H1 (cell line): ENCODE results near the gene MFAP5. TPM values are rescaled to one million over a fixed set of nuclear protein-coding genes. Genes with fewer than 3 reads are reported as not detected.

Experiments
- CTCF ChIA-PET: fragments of 300-600 bp; sonication (Branson Sonifier 250); formaldehyde crosslinking; loops from one replicate; lab custom pipeline; 2021; ENCODE audit not compliant: partially characterized antibody; lab: Charles Lee
- POLR2A ChIA-PET: fragments of 300-600 bp; sonication (Branson Sonifier 250); formaldehyde crosslinking; loops from one replicate; lab custom pipeline; 2021; ENCODE audit warnings: inconsistent platforms; ENCODE audit not compliant: partially characterized antibody; lab: Charles Lee
- DNase-seq, 2 experiments: peaks; one replicate each; pipeline versions ENCODE4 v3.0.0 to v3.0.0-alpha.2; 2010 to 2022; ENCODE audit warnings: low spot score in 2 of 2, low read depth in 1 of 2, mixed read lengths in 1 of 2
- FAIRE-seq: peaks from 2 replicates; lab custom pipeline; 2011; peaks lifted over from hg19 to GRCh38; lab: Jason Lieb, UNC
- H2AFZ ChIP-seq: 2 replicates; pipeline ENCODE4 v1.8.1; 2012; ENCODE audit warnings: low read length, inconsistent platforms
- H2AK5ac ChIP-seq: 2 replicates; pipeline ENCODE4 v1.6.1; 2013; ENCODE audit warnings: low read depth, low read length
- H2BK120ac ChIP-seq: replicated peaks from 2 replicates; pipeline ENCODE3; 2013; ENCODE audit warnings: low read depth, low read length, inconsistent platforms
- H2BK12ac ChIP-seq: 2 replicates; pipeline ENCODE4 v1.6.1; 2013; ENCODE audit warnings: low read depth, low read length
- H2BK15ac ChIP-seq: 2 replicates; pipeline ENCODE4 v1.6.1; 2013; ENCODE audit warnings: low read length
- H2BK20ac ChIP-seq: 2 replicates; pipeline ENCODE4 v1.6.1; 2013; ENCODE audit warnings: low read length
- H2BK5ac ChIP-seq: 2 replicates; pipeline ENCODE4 v1.6.1; 2013; ENCODE audit warnings: low read depth, low read length
- H3K14ac ChIP-seq: 2 replicates; pipeline ENCODE4 v1.6.1; 2013; ENCODE audit warnings: inconsistent platforms; ENCODE audit not compliant: insufficient read length
- H3K18ac ChIP-seq: 2 replicates; pipeline ENCODE4 v1.6.1; 2013; ENCODE audit warnings: low read length; ENCODE audit errors: extremely low read depth
- H3K23ac ChIP-seq: 2 replicates; pipeline ENCODE4 v1.6.1; 2013; ENCODE audit warnings: inconsistent platforms; ENCODE audit not compliant: insufficient read length
- H3K23me2 ChIP-seq: 2 replicates; pipeline ENCODE4 v1.6.1; 2013; ENCODE audit warnings: low read depth, low read length
- H3K27ac ChIP-seq: 2 replicates; pipeline ENCODE4 v1.6.1; 2011; ENCODE audit warnings: low read depth, low read length, inconsistent platforms
- H3K27me3 ChIP-seq, 4 experiments: replicated peaks in 1 of 4; 1 replicate in 1 of 4; 2 replicates in 3 of 4; pipeline versions ENCODE4 v1.6.1 to v1.8.1; 2011 to 2013; ENCODE audit warnings: low read length in 3 of 4, mild to moderate bottlenecking in 3 of 4, inconsistent platforms in 2 of 4, mixed read lengths in 2 of 4, moderate library complexity in 1 of 4; ENCODE audit not compliant: control insufficient read depth in 3 of 4, insufficient read depth in 3 of 4; ENCODE audit errors: extremely low read depth in 1 of 4
- H3K36me3 ChIP-seq, 4 experiments: 2 replicates each; pipeline versions ENCODE4 v1.6.1 to v1.8.1; 2011 to 2013; ENCODE audit warnings: mild to moderate bottlenecking in 4 of 4, low read length in 3 of 4, moderate library complexity in 2 of 4, control low read depth in 1 of 4, inconsistent platforms in 1 of 4; ENCODE audit not compliant: insufficient read depth in 4 of 4, control insufficient read depth in 2 of 4
- H3K4ac ChIP-seq: replicated peaks from 2 replicates; pipeline ENCODE3; 2013; ENCODE audit warnings: low read length, low read depth, mixed read lengths, inconsistent platforms; ENCODE audit not compliant: insufficient read length
- H3K4me1 ChIP-seq, 4 experiments: replicated peaks in 1 of 4; 1 replicate in 1 of 4; 2 replicates in 3 of 4; pipeline versions ENCODE4 v1.6.1 to v1.8.1; 2011 to 2013; ENCODE audit warnings: low read length in 3 of 4, inconsistent platforms in 2 of 4, mixed read lengths in 1 of 4; ENCODE audit not compliant: insufficient read depth in 4 of 4, control insufficient read depth in 3 of 4
- H3K4me2 ChIP-seq, 2 experiments: 2 replicates each; pipeline versions ENCODE4 v1.6.1 to v1.8.1; 2011 to 2013; ENCODE audit warnings: low read depth in 2 of 2, low read length in 2 of 2, control low read depth in 1 of 2, inconsistent platforms in 1 of 2, mild to moderate bottlenecking in 1 of 2; ENCODE audit not compliant: insufficient read depth in 1 of 2
- H3K4me3 ChIP-seq, 4 experiments: fragments of 200-600, 300-600 bp in 1 of 4; sonication (generic), shearing (Covaris generic), sonication (Bioruptor Twin) in 1 of 4; 2 replicates each; pipeline versions ENCODE4 v1.5.1 to v1.8.1; 2011 to 2016; ENCODE audit warnings: low read length in 4 of 4, low read depth in 3 of 4, control low read depth in 2 of 4, inconsistent platforms in 2 of 4, mild to moderate bottlenecking in 2 of 4, mixed read lengths in 1 of 4, moderate library complexity in 1 of 4; ENCODE audit not compliant: insufficient read depth in 2 of 4; ENCODE audit errors: extremely low read depth in 1 of 4
- H3K56ac ChIP-seq: replicated peaks from 2 replicates; pipeline ENCODE3; 2013; ENCODE audit warnings: low read depth, mild to moderate bottlenecking, mixed read lengths, low read length, inconsistent platforms; ENCODE audit not compliant: insufficient read length
- H3K79me1 ChIP-seq: 2 replicates; pipeline ENCODE4 v1.6.1; 2013; ENCODE audit warnings: low read depth, low read length, control low read depth
- H3K79me2 ChIP-seq, 2 experiments: 2 replicates each; pipeline versions ENCODE4 v1.6.1 to v1.8.1; 2012 to 2013; ENCODE audit warnings: low read length in 2 of 2, mild to moderate bottlenecking in 2 of 2, inconsistent platforms in 1 of 2; ENCODE audit not compliant: insufficient read depth in 2 of 2, control insufficient read depth in 1 of 2
- H3K9ac ChIP-seq, 4 experiments: replicated peaks in 1 of 4; 1 replicate in 1 of 4; 2 replicates in 3 of 4; pipeline versions ENCODE4 v1.6.1 to v1.8.1; 2011 to 2013; ENCODE audit warnings: low read depth in 3 of 4, low read length in 3 of 4, control low read depth in 2 of 4, mild to moderate bottlenecking in 2 of 4, moderate library complexity in 2 of 4, inconsistent platforms in 1 of 4; ENCODE audit errors: extremely low read depth in 1 of 4
- H3K9me3 ChIP-seq, 2 experiments: 2 replicates each; pipeline versions ENCODE4 v1.6.1 to v1.8.1; 2012 to 2013; ENCODE audit warnings: mild to moderate bottlenecking in 2 of 2, moderate library complexity in 2 of 2, control low read depth in 1 of 2, inconsistent platforms in 1 of 2, low read depth in 1 of 2, low read length in 1 of 2, mixed read lengths in 1 of 2; ENCODE audit not compliant: insufficient read depth in 2 of 2
- H4K20me1 ChIP-seq, 2 experiments: replicated peaks in 1 of 2; 2 replicates each; pipeline versions ENCODE3 to v1.8.1; 2011 to 2013; ENCODE audit warnings: inconsistent platforms in 2 of 2, low read length in 2 of 2, mild to moderate bottlenecking in 1 of 2; ENCODE audit not compliant: insufficient read depth in 2 of 2, control insufficient read depth in 1 of 2
- H4K5ac ChIP-seq: 2 replicates; pipeline ENCODE4 v1.6.1; 2013; ENCODE audit warnings: low read length, low read depth, mixed read lengths, inconsistent platforms; ENCODE audit not compliant: insufficient read length
- H4K8ac ChIP-seq: 2 replicates; pipeline ENCODE4 v1.8.0; 2013; ENCODE audit warnings: mild to moderate bottlenecking, moderate library complexity, low read length, inconsistent platforms; ENCODE audit not compliant: insufficient read depth; ENCODE audit errors: extremely low read depth
- H4K91ac ChIP-seq: replicated peaks from 2 replicates; pipeline ENCODE3; 2013; ENCODE audit warnings: low read length, mixed read lengths, inconsistent platforms; ENCODE audit not compliant: insufficient read length
- GABPA ChIP-seq: IDR thresholded peaks from 2 replicates; pipeline ENCODE4 v1.6.1; 2011; ENCODE audit warnings: mild to moderate bottlenecking, low read length, moderate library complexity, borderline replicate concordance; ENCODE audit not compliant: insufficient read depth
- HDAC2 ChIP-seq, 2 experiments: fragments of 300-600 bp in 1 of 2; sonication (generic) in 1 of 2; IDR thresholded peaks; 2 replicates each; pipeline ENCODE4 v1.6.1; 2011 to 2012; ENCODE audit warnings: low read depth in 2 of 2, low read length in 2 of 2, mild to moderate bottlenecking in 2 of 2, moderate library complexity in 2 of 2, borderline replicate concordance in 1 of 2, inconsistent platforms in 1 of 2
- JUN ChIP-seq: IDR thresholded peaks from 2 replicates; pipeline ENCODE4 v1.6.1; 2011; ENCODE audit warnings: low read depth, mild to moderate bottlenecking, improper control_type of control experiment, low read length
- POLR2AphosphoS5 ChIP-seq: IDR thresholded peaks from 2 replicates; pipeline ENCODE4 v1.6.1; 2011; ENCODE audit warnings: low read depth, low read length
- SAP30 ChIP-seq: fragments of 300-600 bp; sonication (generic); IDR thresholded peaks from 2 replicates; pipeline ENCODE4 v1.7.1; 2012; ENCODE audit warnings: low read length, moderate library complexity, mild to moderate bottlenecking, inconsistent platforms; ENCODE audit not compliant: insufficient read depth, insufficient replicate concordance
- SP2 ChIP-seq: IDR thresholded peaks from 2 replicates; pipeline ENCODE4 v1.6.1; 2012; ENCODE audit warnings: mild to moderate bottlenecking, low read length, inconsistent platforms
- WGBS, 2 experiments: shearing (Covaris generic) in 1 of 2; methylation state at CpG; one replicate each; pipeline versions ENCODE4 v1.1.6 to v1.1.7; 2013 to 2015; ENCODE audit warnings: low lambda C conversion rate in 2 of 2, mixed read lengths in 2 of 2, inconsistent platforms in 1 of 2, low coverage in 1 of 2, missing lambda C conversion rate in 1 of 2; ENCODE audit not compliant: insufficient replicate concordance in 2 of 2, insufficient coverage in 1 of 2, insufficient read length in 1 of 2; ENCODE audit errors: extremely low coverage in 1 of 2, missing lambda C conversion rate in 1 of 2; 5-methylcytosine and 5-hydroxymethylcytosine counted together
- polyA plus RNA-seq, 7 experiments: library from polyadenylated mRNA; depleted of rRNA in 3 of 7; stranded (reverse) in 5 of 7; unstranded in 2 of 7; fragments of >200 nt in 5 of 7; fragments of 200-250 nt in 2 of 7; gene quantifications; 1 replicate in 5 of 7; 2 replicates in 1 of 7; 4 replicates in 1 of 7; pipeline versions ENCODE4 v1.2.1 to v1.2.3, GENCODE V29; 2011 to 2013; ENCODE audit warnings: missing spikeins in 2 of 7, mixed read lengths in 2 of 7
- total RNA-seq: library from RNA; stranded (reverse); fragmentation: NEBNext Ultra II Directional; extraction: Animal tissue kit (Norgen Biotek cat#: 25700); gene quantifications from 2 replicates; pipeline ENCODE4 v1.2.1, GENCODE V29; 2021

Gene MFAP5
- total and polyA plus RNA-seq, 2 of the 8 experiments (the other 6 are each of a cell fraction or from before 2014, with no cell fraction given): 0.60 to 0.86 TPM

- ChIA-PET POLR2A (interaction anchor here (1.1 to 2.3 kb wide), 8 partner anchors 9 to 122 kb away, joined by 3 to 15 read pairs (median 5); no protein-coding TSS in a partner anchor), CTCF (interaction anchor here (0.9 to 1.6 kb wide), 4 partner anchors 12 to 85 kb away, joined by 3 to 5 read pairs (median 4); no protein-coding TSS in a partner anchor)
- Histone ChIP-seq H3K27ac (peak overlapping the region; percentile 80; the same call in 1 of the 2 replicates), H3K23me2 (peaks cover 6% of the 10 kb centered on the region; the same call in 1 of the 2 replicates), H4K5ac (no peak overlapping the region), H2BK15ac (0 out of 2 replicates have a peak overlapping the region, but pooled peaks have one; percentile 72), H2BK120ac (no peak overlapping the region), H3K18ac (no peak overlapping the region), H3K4me2 (peak overlapping the region; percentile 67 to 81), H2AK5ac (no peak overlapping the region), H3K4ac (no peak overlapping the region), H3K56ac (no peak overlapping the region), H4K91ac (no peak overlapping the region), H3K4me1 (peaks cover 5 to 12% (median 9%) of the 10 kb centered on the region in 4 experiments; a peak in 6 of 7 replicates), H4K20me1 (peaks cover 0 to 7% of the 10 kb centered on the region in 2 experiments), H2BK5ac (no peak overlapping the region), H3K9ac (peak overlapping the region in 3 of 4 experiments; percentile 71 to 78 (median 75); a peak in 5 of 7 replicates), H2AFZ (no peak overlapping the region), H2BK12ac (peak overlapping the region; percentile 9; the same call in 1 of the 2 replicates), H3K79me2 (peaks cover 17 to 31% of the 10 kb centered on the region in 2 experiments), H3K27me3 (no peaks in the 10 kb centered on the region), H3K9me3 (no peaks in the 10 kb centered on the region), H3K23ac (no peak overlapping the region), H3K14ac (no peak overlapping the region)
- FAIRE-seq (no peak), DNase-seq (no peak)
- WGBS, 2 experiments: 44% methylated on average over 6 of the region's 6 CpGs; no CpG with 5 or more reads in 1 of the 2 experiments
- no peak for TF ChIP-seq JUN
- no peak for TF ChIP-seq SAP30
- no peak for TF ChIP-seq GABPA
- TF ChIP-seq POLR2AphosphoS5: peak; percentile 45
- TF ChIP-seq HDAC2 (IDR thresholded peaks at IDR 0.05; ENCODE audit: borderline replicate concordance in 1 of 2, low read depth in 2 of 2, low read length in 2 of 2): no peak
- no peak for TF ChIP-seq SP2
- TF ChIP-seq, all 59 proteins: peak for 1
- H3K36me3 ChIP-seq: peaks cover 0 to 10% (median 0%) of the 10 kb centered on the region in 4 experiments; a peak in 2 of 8 replicates
- no peaks in the 10 kb centered on the region for H3K79me1 ChIP-seq
- H3K4me3 ChIP-seq: peak overlapping the region; percentile 72 to 92 (median 80)
- no peak overlapping the region for H2BK20ac ChIP-seq
- no peak overlapping the region for H4K8ac ChIP-seq
These were observed 33.9 kb upstream of the MFAP5 start for GRCh38 chr12:8696442-8697090.
